Activated naive CD8-positive, alpha-beta T cell treated with anti-CD3 and anti-CD28 coated beads for 36 hours (primary cell): Measurements from ENCODE around the gene ZC3H7B. TPM values are rescaled to one million over a fixed set of nuclear protein-coding genes. Genes with fewer than 3 reads are reported as not detected.
"Not testable (repeated sequence)": the region's sequence is repeated elsewhere in the genome, so short reads cannot be mapped to it uniquely, and the experiment has no call there.

Source experiments
- DNase-seq: peaks from one replicate; pipeline ENCODE4 v3.0.0; 2021
- H3K27ac Mint-ChIP-seq: one replicate; pipeline ENCODE4 v1.8.0; 2022; ENCODE audit warnings: mild to moderate bottlenecking, moderate library complexity, mixed read lengths
- H3K27me3 Mint-ChIP-seq: one replicate; pipeline ENCODE4 v1.8.0; 2022; ENCODE audit warnings: mild to moderate bottlenecking, mixed read lengths
- H3K36me3 Mint-ChIP-seq: one replicate; pipeline ENCODE4 v1.8.0; 2021; ENCODE audit warnings: mild to moderate bottlenecking, mixed read lengths
- H3K4me1 Mint-ChIP-seq: one replicate; pipeline ENCODE4 v1.8.0; 2021; ENCODE audit warnings: mixed read lengths
- H3K4me3 Mint-ChIP-seq: one replicate; pipeline ENCODE4 v1.8.0; 2022; ENCODE audit warnings: mild to moderate bottlenecking, moderate library complexity, mixed read lengths
- H3K9me3 Mint-ChIP-seq: one replicate; pipeline ENCODE4 v1.8.0; 2022; ENCODE audit warnings: mixed read lengths
- total RNA-seq, 2 experiments: library from RNA; stranded (reverse); gene quantifications; one replicate each; pipeline ENCODE4 v1.2.3, GENCODE V29; 2021

The ZC3H7B gene
- 10 to 100 TPM; 58.8 to 59.9 TPM for total RNA-seq

DNA sequence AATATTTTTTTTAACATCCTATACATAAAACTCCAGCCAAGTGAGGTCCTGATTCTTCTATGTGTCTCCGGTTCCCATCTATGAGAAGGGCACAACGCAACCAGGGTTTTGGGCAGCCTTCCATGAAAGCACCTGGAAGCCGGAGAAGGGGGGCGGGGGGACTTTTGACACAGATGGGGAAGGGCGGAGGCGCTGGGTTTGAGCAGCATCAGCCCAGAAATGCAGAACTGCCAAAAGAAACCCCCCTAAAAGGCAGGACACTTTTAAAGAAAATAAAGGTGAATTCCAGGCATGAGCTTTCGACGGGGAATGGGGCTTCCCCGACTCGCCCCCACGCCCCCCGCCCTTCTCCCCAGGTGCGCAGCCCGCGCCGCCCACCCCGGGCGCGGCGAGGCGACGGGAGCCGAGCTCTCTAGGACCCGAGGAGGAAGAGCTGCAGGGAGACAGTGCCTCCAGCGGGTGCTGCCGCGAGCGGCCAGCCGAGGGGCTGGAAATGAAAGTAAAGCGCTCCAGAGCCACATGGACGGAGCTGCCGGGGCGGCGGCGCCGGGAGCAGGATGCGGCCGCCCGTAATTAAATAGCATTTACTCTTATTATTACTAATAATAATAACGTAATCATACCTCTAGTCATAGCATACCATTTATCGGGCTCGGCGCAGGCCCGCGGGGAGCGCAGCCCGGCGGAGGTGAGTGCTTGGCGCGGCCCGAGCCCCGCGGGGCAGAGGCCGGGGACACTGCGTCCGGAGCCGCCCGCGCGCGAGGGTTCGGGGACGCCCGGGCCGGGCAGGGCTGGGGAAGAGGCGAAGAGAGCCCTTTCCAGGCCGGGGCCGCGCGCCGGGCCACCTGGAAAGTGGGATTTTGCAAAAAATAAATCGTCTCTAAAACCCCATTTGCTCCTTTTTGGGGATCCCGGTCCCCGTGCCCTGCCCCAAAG is at the start of gene ZC3H7B:
ZC3H7B (plus strand) TSS at position 441 of the 936 bp plus-strand sequence. CDS start 19,136 bp downstream, outside the sequence.
- Mint-ChIP-seq H3K27me3 (no peaks in the 10 kb centered on the region), H3K4me3 (peak within 1 kb of the TSS; percentile 73), H3K9me3 (no peaks in the 10 kb centered on the region), H3K27ac (peak within 1 kb of the TSS; percentile 84), H3K4me1 (peaks cover 37% of the 10 kb centered on the region), H3K36me3 (peaks cover 11% of the 10 kb centered on the region)
- peak; percentile 89 for DNase-seq

DNA sequence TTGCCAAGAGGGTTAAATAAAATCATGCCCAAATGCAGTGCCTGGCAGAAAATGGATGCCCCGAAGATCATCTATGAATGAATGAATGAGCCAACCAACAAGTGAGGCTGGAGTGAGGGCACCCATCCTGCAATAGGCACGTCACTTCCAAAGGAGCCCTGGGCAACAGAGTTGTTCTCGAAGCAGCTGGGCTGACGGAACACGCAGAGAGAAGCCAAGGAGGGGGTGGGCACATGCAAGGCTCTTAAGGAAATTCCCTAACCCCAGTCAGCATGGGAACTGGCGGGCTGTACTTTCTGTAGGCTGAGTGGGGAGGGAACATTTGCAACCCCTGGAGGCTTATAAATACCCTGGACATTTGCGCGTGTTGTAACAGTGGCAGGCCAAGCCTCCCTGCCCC is 49.0 kb upstream of the ZC3H7B start:
- Mint-ChIP-seq H3K27ac (no peak overlapping the region), H3K4me3 (no peak overlapping the region), H3K27me3 (no peaks in the 10 kb centered on the region), H3K36me3 (peaks cover 16% of the 10 kb centered on the region), H3K4me1 (no peaks in the 10 kb centered on the region), H3K9me3 (no peaks in the 10 kb centered on the region)
- DNase-seq = no peak

GRCh38 chr22:41254230-41254629 is 47.1 kb upstream of the ZC3H7B start:
- Mint-ChIP-seq H3K36me3 (peaks cover 20% of the 10 kb centered on the region), H3K4me3 (no peak overlapping the region), H3K27me3 (no peaks in the 10 kb centered on the region), H3K4me1 (no peaks in the 10 kb centered on the region), H3K27ac (no peak overlapping the region), H3K9me3 (no peaks in the 10 kb centered on the region)
- DNase-seq = no peak

DNA sequence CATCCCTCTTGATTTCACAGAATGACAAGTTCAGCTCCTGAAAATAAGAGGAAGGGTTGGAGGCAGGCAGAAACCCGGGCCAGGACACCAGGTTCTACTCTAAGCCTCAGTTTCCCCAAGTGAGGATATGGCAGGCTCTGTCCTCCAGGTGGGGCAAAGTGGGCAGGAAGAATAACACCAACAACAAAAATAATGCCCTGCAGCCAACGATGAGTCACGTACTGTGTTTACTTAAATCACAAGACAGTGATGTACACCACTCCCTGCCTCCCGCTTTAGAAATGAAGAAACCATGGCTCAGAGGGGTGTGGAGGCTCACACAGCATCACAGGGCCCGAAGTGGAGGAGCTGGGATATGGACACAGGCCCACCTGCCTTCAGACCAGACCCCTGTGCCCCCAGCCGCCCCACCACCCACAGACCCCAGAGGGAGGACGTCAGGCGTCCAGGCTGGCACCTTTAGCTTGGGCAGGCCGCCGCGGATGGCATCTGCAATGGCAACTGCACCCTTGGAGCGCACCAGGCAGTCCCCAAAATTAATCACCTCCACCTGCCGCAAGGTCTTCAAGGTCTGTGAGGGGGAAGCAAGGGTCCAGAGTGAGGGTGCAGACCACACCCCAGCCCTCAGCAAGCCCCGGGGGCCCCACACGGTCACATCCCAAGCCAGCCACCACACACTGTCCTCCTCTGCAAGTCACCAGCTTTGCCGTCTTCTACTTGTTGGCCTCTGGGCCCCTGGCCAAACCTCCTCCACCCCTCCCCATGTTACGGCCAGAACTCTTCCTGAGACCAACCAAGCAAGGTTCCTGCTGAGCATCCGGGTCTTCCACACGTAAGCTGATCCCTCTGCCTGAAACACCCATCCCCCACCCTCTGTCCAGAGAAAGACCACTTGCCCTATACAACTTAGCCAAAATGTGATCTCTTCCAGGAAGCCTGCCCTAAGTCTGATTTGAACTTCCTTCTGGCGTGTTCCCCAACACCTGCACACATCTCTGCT is 44.8 kb upstream of the ZC3H7B start:
- H3K4me1 Mint-ChIP-seq = no peaks in the 10 kb centered on the region
- no peak overlapping the region for H3K27ac Mint-ChIP-seq
- no peak for DNase-seq
- H3K27me3 Mint-ChIP-seq = no peaks in the 10 kb centered on the region
- H3K9me3 Mint-ChIP-seq = no peaks in the 10 kb centered on the region
- peaks cover 15% of the 10 kb centered on the region for H3K36me3 Mint-ChIP-seq
- no peak overlapping the region for H3K4me3 Mint-ChIP-seq

DNA sequence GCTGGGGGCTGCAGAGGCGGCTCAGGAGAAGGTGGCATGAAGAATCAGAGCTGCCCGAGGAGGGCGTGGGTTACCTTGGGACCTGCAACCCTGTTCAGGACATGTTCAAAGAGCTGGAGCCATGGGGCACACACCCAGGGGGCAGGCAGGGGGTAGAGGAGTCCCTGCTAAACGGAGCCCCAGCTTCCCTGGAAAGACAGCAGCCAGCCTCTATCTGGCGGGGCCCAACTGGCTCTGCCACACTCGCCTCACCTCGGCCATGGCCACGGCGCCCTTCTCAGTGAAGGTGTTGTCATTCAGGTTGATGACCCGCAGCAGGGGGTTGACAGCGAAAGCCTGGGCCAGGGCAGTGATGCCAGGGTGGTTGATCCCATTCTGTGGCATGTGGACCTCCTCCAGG is 43.6 kb upstream of the ZC3H7B start:
- Mint-ChIP-seq H3K27ac (no peak overlapping the region), H3K4me1 (no peaks in the 10 kb centered on the region), H3K27me3 (no peaks in the 10 kb centered on the region), H3K9me3 (no peaks in the 10 kb centered on the region), H3K4me3 (no peak overlapping the region), H3K36me3 (peaks cover 9% of the 10 kb centered on the region)
- DNase-seq = no peak

DNA sequence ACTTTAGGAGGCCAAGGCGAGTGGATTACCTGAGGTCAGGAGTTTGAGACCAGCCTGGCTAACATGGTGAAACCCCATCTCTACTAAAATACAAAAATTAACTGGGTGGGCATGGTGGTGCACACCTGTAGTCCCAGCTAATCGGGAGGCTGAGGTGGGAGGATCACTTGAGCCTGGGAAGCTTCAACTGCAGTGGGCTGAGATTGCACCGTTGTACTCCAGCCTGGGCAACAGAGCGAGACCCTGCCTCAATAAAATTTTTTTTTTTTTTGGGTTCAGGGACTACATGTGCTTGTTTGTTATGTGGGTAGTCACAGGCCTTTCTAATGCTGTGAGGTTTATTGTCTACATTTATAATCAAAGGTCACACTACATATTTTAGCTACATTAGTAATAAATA is 41.6 kb upstream of the ZC3H7B start:
- H3K36me3 Mint-ChIP-seq = peaks cover 16% of the 10 kb centered on the region
- H3K9me3 Mint-ChIP-seq, H3K27me3 Mint-ChIP-seq: not testable (repeated sequence)

GRCh38 chr22:41260871-41261270 is 40.5 kb upstream of the ZC3H7B start:
- H3K27me3 Mint-ChIP-seq = no peaks in the 10 kb centered on the region
- peaks cover 2% of the 10 kb centered on the region for H3K4me1 Mint-ChIP-seq
- no peak for DNase-seq
- H3K9me3 Mint-ChIP-seq = no peaks in the 10 kb centered on the region
- H3K27ac Mint-ChIP-seq = no peak overlapping the region
- H3K36me3 Mint-ChIP-seq = peaks cover 18% of the 10 kb centered on the region
- H3K4me3 Mint-ChIP-seq = no peak overlapping the region

More for the DNA sequence above, 41.6 kb upstream of the ZC3H7B start:
- not testable (repeated sequence) for DNase-seq, H3K4me3 Mint-ChIP-seq, H3K4me1 Mint-ChIP-seq, H3K27ac Mint-ChIP-seq

DNA sequence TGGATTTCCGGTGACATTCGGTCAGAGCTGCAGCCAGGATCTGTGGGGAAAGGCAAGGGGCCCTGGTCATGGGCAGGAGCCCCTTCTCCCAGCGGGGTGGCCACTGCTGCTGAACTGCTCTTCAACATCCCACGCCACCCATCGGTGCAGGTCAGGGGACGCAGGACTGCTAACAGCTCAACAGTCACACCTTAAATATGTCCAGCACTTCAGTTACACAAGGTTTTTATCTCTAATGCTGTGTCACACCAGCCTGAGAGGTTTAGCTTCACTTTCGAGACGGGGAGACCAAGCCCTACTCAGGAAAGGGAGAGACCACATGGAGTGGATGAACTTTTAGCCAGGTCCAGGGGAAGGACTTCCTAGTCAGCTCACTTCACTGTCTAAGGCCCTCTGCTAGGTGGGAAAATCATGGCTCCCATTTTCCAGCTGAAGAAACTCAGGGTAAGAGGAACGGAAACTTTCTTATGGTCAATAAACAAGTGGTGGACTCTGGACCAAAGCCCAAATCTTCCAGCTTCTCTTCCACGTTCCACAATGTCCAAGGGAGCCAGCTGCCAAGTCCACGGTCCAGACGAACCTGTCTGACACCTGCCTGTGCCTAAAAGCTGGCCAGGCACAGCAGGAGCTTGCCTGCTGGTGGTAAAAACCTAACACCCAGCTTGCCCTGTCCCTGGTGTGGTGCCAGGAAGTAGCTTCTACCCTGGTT is 39.6 kb upstream of the ZC3H7B start:
- peaks cover 18% of the 10 kb centered on the region for H3K36me3 Mint-ChIP-seq
- no peak for DNase-seq
- H3K27ac Mint-ChIP-seq = no peak overlapping the region
- H3K4me3 Mint-ChIP-seq = no peak overlapping the region
- H3K9me3 Mint-ChIP-seq = no peaks in the 10 kb centered on the region
- no peaks in the 10 kb centered on the region for H3K27me3 Mint-ChIP-seq
- H3K4me1 Mint-ChIP-seq = peaks cover 2% of the 10 kb centered on the region

DNA sequence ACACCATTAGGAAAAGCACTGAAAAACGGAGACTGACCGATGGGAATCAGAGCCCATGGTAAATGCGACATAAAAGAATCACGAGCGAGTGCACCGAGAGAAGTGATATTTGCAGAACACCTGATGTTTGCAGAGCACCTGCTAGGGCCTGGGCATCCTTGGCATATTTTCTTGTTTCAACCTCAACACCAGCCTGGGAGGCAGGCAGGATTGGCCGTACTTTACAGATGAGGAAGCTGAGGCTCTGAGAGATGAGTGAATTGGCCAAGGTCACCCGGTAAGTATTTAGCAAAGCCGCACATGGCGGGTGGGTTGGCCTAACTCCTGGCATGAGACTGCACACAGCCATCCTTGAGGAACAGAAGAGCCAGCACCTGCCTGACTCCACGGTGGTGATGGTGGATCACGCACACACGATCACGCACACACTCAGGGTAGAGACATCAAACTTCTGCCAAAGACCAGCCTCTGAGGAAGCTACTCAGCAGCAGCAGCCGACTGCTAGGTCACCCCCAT is 39.0 kb upstream of the ZC3H7B start:
- peaks cover 18% of the 10 kb centered on the region for H3K36me3 Mint-ChIP-seq
- H3K27ac Mint-ChIP-seq = no peak overlapping the region
- DNase-seq = no peak
- no peaks in the 10 kb centered on the region for H3K27me3 Mint-ChIP-seq
- H3K4me1 Mint-ChIP-seq = peaks cover 2% of the 10 kb centered on the region
- H3K4me3 Mint-ChIP-seq = no peak overlapping the region
- H3K9me3 Mint-ChIP-seq = no peaks in the 10 kb centered on the region

DNA sequence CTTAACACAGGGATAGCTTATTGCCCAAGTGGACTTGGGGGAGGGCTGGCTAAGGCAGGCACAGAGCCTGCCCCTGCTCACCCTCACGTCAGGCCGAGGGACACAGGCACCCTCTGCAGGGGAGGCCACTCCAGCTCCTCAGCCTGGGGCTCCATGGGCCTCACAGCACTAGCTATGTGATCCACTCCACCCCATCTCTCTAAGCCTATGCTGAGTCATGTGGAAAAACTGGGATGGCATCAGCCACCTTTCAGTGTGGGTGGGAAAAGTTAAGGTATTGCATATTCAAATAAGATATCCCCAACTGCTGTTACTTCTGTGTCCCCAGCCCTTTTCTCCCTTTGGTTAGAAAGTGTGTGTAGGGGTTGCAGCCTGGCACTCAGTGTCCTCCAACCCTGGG is 37.6 kb upstream of the ZC3H7B start:
- no peaks in the 10 kb centered on the region for H3K27me3 Mint-ChIP-seq
- H3K27ac Mint-ChIP-seq = no peak overlapping the region
- H3K4me1 Mint-ChIP-seq = peaks cover 2% of the 10 kb centered on the region
- no peak for DNase-seq
- H3K9me3 Mint-ChIP-seq = no peaks in the 10 kb centered on the region
- H3K4me3 Mint-ChIP-seq = no peak overlapping the region
- peaks cover 16% of the 10 kb centered on the region for H3K36me3 Mint-ChIP-seq

DNA sequence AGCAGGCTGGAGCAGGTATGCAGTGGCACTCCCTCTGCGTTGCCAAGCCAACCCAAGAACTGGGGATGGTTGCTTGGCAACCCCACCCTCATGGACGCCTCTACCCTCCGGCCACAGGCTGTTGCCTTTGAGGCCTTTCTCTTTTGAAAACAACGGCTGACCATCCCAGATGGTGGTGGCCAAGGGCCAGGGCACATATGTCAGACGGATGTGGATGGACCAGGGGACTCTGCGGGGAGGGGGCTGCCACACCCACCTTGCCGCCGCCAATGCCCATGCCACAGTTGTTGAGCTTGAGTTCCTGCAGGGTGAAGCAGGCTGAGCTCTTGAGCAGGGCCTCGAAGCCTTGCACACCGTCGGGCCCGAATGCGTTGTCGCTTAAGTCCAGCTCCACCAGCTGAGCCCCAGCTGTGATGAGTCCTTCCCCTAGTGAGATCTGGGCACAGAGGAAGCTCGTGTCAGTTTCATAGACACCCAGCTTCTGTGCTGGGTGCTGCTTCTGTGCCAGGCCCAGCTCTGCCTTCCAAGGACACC is 36.9 kb upstream of the ZC3H7B start:
- DNase-seq = no peak
- H3K4me1 Mint-ChIP-seq = peaks cover 2% of the 10 kb centered on the region
- peaks cover 12% of the 10 kb centered on the region for H3K36me3 Mint-ChIP-seq
- no peak overlapping the region for H3K27ac Mint-ChIP-seq
- no peaks in the 10 kb centered on the region for H3K9me3 Mint-ChIP-seq
- no peaks in the 10 kb centered on the region for H3K27me3 Mint-ChIP-seq
- H3K4me3 Mint-ChIP-seq = no peak overlapping the region

GRCh38 chr22:41267958-41268357 is 33.4 kb upstream of the ZC3H7B start:
- H3K9me3 Mint-ChIP-seq = no peaks in the 10 kb centered on the region
- H3K27ac Mint-ChIP-seq = no peak overlapping the region
- DNase-seq = no peak
- peaks cover 24% of the 10 kb centered on the region for H3K36me3 Mint-ChIP-seq
- no peaks in the 10 kb centered on the region for H3K27me3 Mint-ChIP-seq
- no peak overlapping the region for H3K4me3 Mint-ChIP-seq
- H3K4me1 Mint-ChIP-seq = peaks cover 3% of the 10 kb centered on the region

GRCh38 chr22:41271787-41272186 is 29.5 kb upstream of the ZC3H7B start:
- no peaks in the 10 kb centered on the region for H3K27me3 Mint-ChIP-seq
- no peak for DNase-seq
- H3K9me3 Mint-ChIP-seq = no peaks in the 10 kb centered on the region
- peaks cover 5% of the 10 kb centered on the region for H3K4me1 Mint-ChIP-seq
- no peak overlapping the region for H3K27ac Mint-ChIP-seq
- no peak overlapping the region for H3K4me3 Mint-ChIP-seq
- peaks cover 33% of the 10 kb centered on the region for H3K36me3 Mint-ChIP-seq

DNA sequence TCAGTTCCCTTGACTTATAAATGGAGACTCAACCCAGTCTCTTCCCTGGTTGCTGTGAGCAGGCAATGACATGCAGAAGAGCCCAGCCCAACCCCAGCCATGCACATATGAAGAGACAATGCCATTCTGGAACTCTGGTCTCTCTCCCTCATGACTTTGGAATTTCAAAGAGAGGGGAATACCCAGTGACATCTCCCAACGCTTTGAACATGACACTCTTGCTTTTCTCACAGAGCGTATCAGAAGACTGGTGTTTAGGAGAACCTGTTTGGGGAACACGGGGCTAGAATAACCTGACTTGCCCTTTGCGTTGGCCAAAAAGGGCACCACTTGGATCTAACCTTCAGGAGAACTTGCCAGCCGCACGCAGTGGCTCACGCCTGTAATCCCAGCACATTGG is 28.2 kb upstream of the ZC3H7B start:
- Mint-ChIP-seq H3K36me3 (peaks cover 40% of the 10 kb centered on the region), H3K27ac (no peak overlapping the region), H3K9me3 (no peaks in the 10 kb centered on the region), H3K4me3 (no peak overlapping the region), H3K27me3 (no peaks in the 10 kb centered on the region), H3K4me1 (peaks cover 5% of the 10 kb centered on the region)
- no peak for DNase-seq
